Body of pancreas (tissue), 4 donors: Measurements from ENCODE around the gene TRIM46.

Experiments
- POLR2A ChIP-seq, 3 donors: fragments of 450-650 bp; IDR thresholded peaks; one replicate each; pipeline ENCODE4 v1.6.1; 2016; ENCODE audit warnings: antibody characterized with exemption in 3 of 3, mild to moderate bottlenecking in 2 of 3
- TF ChIP-seq, protein P1 (sequence below), 7 experiments: fragments of 450-650 bp in 4 of 7; fragments of 200-600 bp in 3 of 7; sonication (generic) in 3 of 7; IDR thresholded peaks; one replicate each; pipeline ENCODE4 v1.5.1; 2016 to 2019; ENCODE audit warnings: antibody characterized with exemption in 7 of 7

DNA sequence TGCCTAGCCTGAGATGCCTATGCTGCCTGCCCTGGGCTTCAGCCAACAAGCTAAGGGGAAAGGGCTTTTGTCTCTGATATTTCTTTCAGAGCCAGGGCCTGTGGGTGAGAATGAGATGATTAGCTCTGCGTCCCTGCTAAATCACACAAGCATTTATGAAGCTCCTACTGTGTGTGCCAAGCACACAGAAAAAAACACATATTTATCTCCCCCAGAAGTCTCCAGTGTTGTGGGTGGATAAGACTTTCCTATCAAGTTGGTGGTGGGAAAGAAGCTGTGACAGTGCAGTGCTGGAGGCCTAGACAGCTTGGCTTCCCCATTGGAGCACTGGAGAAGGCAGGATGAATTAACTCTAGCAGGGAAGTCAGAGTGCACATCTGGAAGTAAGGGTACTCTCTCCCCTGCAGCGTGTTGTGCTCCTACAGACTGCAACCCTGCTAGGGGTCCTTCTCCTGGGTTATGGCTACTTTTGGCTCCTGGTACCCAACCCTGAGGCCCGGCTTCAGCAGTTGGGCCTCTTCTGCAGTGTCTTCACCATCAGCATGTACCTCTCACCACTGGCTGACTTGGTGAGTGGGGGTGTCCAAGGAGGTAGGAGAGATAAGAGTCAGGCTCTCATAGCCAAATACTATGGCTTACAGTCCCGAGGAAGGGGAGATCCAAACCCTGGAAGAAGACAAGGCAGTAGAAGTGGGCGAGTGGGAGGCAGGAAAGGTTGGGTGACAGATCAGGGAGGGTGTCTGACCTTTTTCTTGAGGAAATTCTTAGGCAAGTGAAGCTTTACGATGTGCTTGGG lies 36.3 kb upstream of the TRIM46 start:
- TF ChIP-seq, protein P1, sequence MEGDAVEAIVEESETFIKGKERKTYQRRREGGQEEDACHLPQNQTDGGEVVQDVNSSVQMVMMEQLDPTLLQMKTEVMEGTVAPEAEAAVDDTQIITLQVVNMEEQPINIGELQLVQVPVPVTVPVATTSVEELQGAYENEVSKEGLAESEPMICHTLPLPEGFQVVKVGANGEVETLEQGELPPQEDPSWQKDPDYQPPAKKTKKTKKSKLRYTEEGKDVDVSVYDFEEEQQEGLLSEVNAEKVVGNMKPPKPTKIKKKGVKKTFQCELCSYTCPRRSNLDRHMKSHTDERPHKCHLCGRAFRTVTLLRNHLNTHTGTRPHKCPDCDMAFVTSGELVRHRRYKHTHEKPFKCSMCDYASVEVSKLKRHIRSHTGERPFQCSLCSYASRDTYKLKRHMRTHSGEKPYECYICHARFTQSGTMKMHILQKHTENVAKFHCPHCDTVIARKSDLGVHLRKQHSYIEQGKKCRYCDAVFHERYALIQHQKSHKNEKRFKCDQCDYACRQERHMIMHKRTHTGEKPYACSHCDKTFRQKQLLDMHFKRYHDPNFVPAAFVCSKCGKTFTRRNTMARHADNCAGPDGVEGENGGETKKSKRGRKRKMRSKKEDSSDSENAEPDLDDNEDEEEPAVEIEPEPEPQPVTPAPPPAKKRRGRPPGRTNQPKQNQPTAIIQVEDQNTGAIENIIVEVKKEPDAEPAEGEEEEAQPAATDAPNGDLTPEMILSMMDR (IDR thresholded peaks at IDR 0.05) = no peak
- TF ChIP-seq POLR2A (IDR thresholded peaks at IDR 0.05) = no peak
